GF-D8 (cell line): ENCODE measurements around the gene ADGRG6.
"Not testable (repeated sequence)": the region's sequence is repeated elsewhere in the genome, so short reads cannot be mapped to it uniquely, and the experiment has no call there.

Experiments
- DNase-seq: peaks from one replicate; lab custom pipeline; 2025; lab: John Stamatoyannopoulos, UW

ADGRG6 gene

GRCh38 chr6:142444881-142445301 lies 143.1 kb downstream of the ADGRG6 start:
- DNase-seq: peak; percentile 54

- DNase-seq: no peak
Measured at GRCh38 chr6:142446168-142446567, 144.4 kb downstream of the ADGRG6 start.

- no peak for DNase-seq
Measured at GRCh38 chr6:142446576-142446975, 144.8 kb downstream of the ADGRG6 start.

- DNase-seq: no peak
Measured at GRCh38 chr6:142448091-142448729, 146.4 kb downstream of the ADGRG6 start.

- DNase-seq: not testable (repeated sequence)
Measured at GRCh38 chr6:142450856-142451255, 149.0 kb downstream of the ADGRG6 start.

- no peak for DNase-seq
Measured at GRCh38 chr6:142452993-142453392, 151.2 kb downstream of the ADGRG6 start.

GRCh38 chr6:142454196-142454595 lies 152.4 kb downstream of the ADGRG6 start:
- not testable (repeated sequence) for DNase-seq

- not testable (repeated sequence) for DNase-seq
Measured at GRCh38 chr6:142454848-142455247, 153.0 kb downstream of the ADGRG6 start.

GRCh38 chr6:142455957-142456589 lies 154.3 kb downstream of the ADGRG6 start:
- DNase-seq: no peak

- DNase-seq: no peak
Measured at GRCh38 chr6:142457638-142458406, 156.0 kb downstream of the ADGRG6 start.

GRCh38 chr6:142458836-142459235 lies 157.0 kb downstream of the ADGRG6 start:
- no peak for DNase-seq

- no peak for DNase-seq
Measured at GRCh38 chr6:142459271-142459670, 157.5 kb downstream of the ADGRG6 start.

GRCh38 chr6:142462260-142462659 lies 160.5 kb downstream of the ADGRG6 start:
- no peak for DNase-seq

- DNase-seq: no peak
Measured at GRCh38 chr6:142463988-142464387, 162.2 kb downstream of the ADGRG6 start.

- DNase-seq: no peak
Measured at GRCh38 chr6:142469220-142469619, 167.4 kb downstream of the ADGRG6 start.

GRCh38 chr6:142470421-142470820 lies 168.6 kb downstream of the ADGRG6 start:
- no peak for DNase-seq

GRCh38 chr6:142474531-142475289 lies 172.9 kb downstream of the ADGRG6 start:
- no peak for DNase-seq

GRCh38 chr6:142476452-142476851 lies 174.6 kb downstream of the ADGRG6 start:
- no peak for DNase-seq

GRCh38 chr6:142478117-142478516 lies 176.3 kb downstream of the ADGRG6 start:
- no peak for DNase-seq

GRCh38 chr6:142481466-142481865 lies 179.7 kb downstream of the ADGRG6 start:
- DNase-seq: no peak

GRCh38 chr6:142482249-142482648 lies 180.4 kb downstream of the ADGRG6 start:
- no peak for DNase-seq

GRCh38 chr6:142482974-142483373 lies 181.2 kb downstream of the ADGRG6 start:
- DNase-seq: no peak
